ENCODE measurements around the gene GAGE10.

DNA sequence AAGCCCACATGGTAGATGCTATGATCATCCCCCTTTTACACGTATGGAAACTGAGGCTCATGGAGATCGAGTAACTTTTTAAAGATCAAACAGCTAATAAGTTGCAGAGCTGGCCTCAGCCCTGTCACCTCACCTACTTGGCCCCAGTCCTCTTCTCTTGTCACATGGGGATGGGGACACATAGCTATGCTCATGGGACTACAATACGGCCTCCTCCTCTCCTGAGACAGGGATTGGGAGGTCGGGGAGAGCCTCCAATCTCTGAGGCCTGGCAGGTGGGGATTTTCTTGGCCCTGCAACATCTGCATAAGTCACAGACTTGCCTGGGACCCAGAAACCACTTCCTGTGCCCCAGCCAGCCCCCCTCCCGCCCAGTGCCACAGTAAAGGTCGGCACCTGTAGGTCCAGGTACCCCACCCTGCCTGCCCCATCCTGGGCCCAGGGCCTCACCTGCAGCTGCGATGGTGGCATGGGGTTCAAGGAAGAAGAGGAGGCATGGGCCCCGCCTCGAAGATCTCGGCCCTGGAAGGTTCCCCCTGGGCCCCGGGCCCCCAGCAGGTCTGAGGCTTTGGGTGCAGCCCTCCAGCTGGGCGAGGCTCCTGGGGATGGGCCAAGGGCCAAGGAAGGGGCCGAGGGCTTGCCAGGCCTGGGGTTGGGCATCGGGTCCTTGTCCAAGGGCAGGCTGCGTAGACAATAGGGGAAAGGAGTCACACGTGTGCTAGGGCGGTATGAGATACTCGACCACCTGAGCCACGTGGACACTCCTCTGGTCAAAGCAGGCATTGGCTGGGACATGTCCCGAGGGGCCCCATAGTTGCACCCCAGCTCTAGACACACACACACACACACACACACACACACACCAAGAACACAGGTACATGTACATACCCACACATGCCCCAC is 45.3 kb upstream of the GAGE10 start:
- no peak for TF ChIP-seq TFCP2L1 (CRISPR knock-in tag; IDR thresholded peaks at IDR 0.05)
- TF ChIP-seq, protein P1, sequence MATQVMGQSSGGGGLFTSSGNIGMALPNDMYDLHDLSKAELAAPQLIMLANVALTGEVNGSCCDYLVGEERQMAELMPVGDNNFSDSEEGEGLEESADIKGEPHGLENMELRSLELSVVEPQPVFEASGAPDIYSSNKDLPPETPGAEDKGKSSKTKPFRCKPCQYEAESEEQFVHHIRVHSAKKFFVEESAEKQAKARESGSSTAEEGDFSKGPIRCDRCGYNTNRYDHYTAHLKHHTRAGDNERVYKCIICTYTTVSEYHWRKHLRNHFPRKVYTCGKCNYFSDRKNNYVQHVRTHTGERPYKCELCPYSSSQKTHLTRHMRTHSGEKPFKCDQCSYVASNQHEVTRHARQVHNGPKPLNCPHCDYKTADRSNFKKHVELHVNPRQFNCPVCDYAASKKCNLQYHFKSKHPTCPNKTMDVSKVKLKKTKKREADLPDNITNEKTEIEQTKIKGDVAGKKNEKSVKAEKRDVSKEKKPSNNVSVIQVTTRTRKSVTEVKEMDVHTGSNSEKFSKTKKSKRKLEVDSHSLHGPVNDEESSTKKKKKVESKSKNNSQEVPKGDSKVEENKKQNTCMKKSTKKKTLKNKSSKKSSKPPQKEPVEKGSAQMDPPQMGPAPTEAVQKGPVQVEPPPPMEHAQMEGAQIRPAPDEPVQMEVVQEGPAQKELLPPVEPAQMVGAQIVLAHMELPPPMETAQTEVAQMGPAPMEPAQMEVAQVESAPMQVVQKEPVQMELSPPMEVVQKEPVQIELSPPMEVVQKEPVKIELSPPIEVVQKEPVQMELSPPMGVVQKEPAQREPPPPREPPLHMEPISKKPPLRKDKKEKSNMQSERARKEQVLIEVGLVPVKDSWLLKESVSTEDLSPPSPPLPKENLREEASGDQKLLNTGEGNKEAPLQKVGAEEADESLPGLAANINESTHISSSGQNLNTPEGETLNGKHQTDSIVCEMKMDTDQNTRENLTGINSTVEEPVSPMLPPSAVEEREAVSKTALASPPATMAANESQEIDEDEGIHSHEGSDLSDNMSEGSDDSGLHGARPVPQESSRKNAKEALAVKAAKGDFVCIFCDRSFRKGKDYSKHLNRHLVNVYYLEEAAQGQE (IDR thresholded peaks at IDR 0.05), result no peak
